ENCODE results near the gene TM9SF4.

The TM9SF4 gene

GRCh38 chr20:32153156-32153665, 43.7 kb downstream of the TM9SF4 start:
- Histone ChIP-seq H3K27me3 (ENCODE audit: control insufficient read depth, insufficient read depth, low read length) (no peaks in the 10 kb centered on the region), H3K9me3 (ENCODE audit: control insufficient read depth, low read length) (no peaks in the 10 kb centered on the region), H3K36me3 (ENCODE audit: control insufficient read depth, insufficient read depth, low read length) (peaks cover 10% of the 10 kb centered on the region), H3K9ac (ENCODE audit: low read length) (no peak overlapping the region), H3K4me3 (ENCODE audit: low read length) (no peak overlapping the region), H3K4me1 (ENCODE audit: control insufficient read depth, insufficient read depth, low read length) (peaks cover 16% of the 10 kb centered on the region)

GRCh38 chr20:32153771-32154170, 44.3 kb downstream of the TM9SF4 start:
- H3K4me3 ChIP-seq (ENCODE audit: low read length): no peak overlapping the region
- H3K9ac ChIP-seq (ENCODE audit: low read length): no peak overlapping the region
- peaks cover 10% of the 10 kb centered on the region for H3K36me3 ChIP-seq (ENCODE audit: control insufficient read depth, insufficient read depth, low read length)
- H3K9me3 ChIP-seq (ENCODE audit: control insufficient read depth, low read length): no peaks in the 10 kb centered on the region
- H3K27me3 ChIP-seq (ENCODE audit: control insufficient read depth, insufficient read depth, low read length): no peaks in the 10 kb centered on the region
- peaks cover 16% of the 10 kb centered on the region for H3K4me1 ChIP-seq (ENCODE audit: control insufficient read depth, insufficient read depth, low read length)

GRCh38 chr20:32155017-32155981, 45.8 kb downstream of the TM9SF4 start:
- no peak overlapping the region for H3K9ac ChIP-seq (ENCODE audit: low read length)
- no peak overlapping the region for H3K4me3 ChIP-seq (ENCODE audit: low read length)
- H3K36me3 ChIP-seq (ENCODE audit: control insufficient read depth, insufficient read depth, low read length): peaks cover 3% of the 10 kb centered on the region
- no peaks in the 10 kb centered on the region for H3K9me3 ChIP-seq (ENCODE audit: control insufficient read depth, low read length)
- H3K27me3 ChIP-seq (ENCODE audit: control insufficient read depth, insufficient read depth, low read length): no peaks in the 10 kb centered on the region
- H3K4me1 ChIP-seq (ENCODE audit: control insufficient read depth, insufficient read depth, low read length): peaks cover 16% of the 10 kb centered on the region

GRCh38 chr20:32157611-32158010, 48.1 kb downstream of the TM9SF4 start:
- H3K4me3 ChIP-seq (ENCODE audit: low read length): no peak overlapping the region
- no peaks in the 10 kb centered on the region for H3K27me3 ChIP-seq (ENCODE audit: control insufficient read depth, insufficient read depth, low read length)
- no peak overlapping the region for H3K9ac ChIP-seq (ENCODE audit: low read length)
- H3K36me3 ChIP-seq (ENCODE audit: control insufficient read depth, insufficient read depth, low read length): peaks cover 8% of the 10 kb centered on the region
- peaks cover 11% of the 10 kb centered on the region for H3K4me1 ChIP-seq (ENCODE audit: control insufficient read depth, insufficient read depth, low read length)
- H3K9me3 ChIP-seq (ENCODE audit: control insufficient read depth, low read length): no peaks in the 10 kb centered on the region

- peaks cover 10% of the 10 kb centered on the region for H3K4me1 ChIP-seq (ENCODE audit: control insufficient read depth, insufficient read depth, low read length)
- no peaks in the 10 kb centered on the region for H3K9me3 ChIP-seq (ENCODE audit: control insufficient read depth, low read length)
- H3K4me3 ChIP-seq (ENCODE audit: low read length): no peak overlapping the region
- no peak overlapping the region for H3K9ac ChIP-seq (ENCODE audit: low read length)
- no peaks in the 10 kb centered on the region for H3K27me3 ChIP-seq (ENCODE audit: control insufficient read depth, insufficient read depth, low read length)
- H3K36me3 ChIP-seq (ENCODE audit: control insufficient read depth, insufficient read depth, low read length): peaks cover 9% of the 10 kb centered on the region
These were observed 48.8 kb downstream of the TM9SF4 start for GRCh38 chr20:32158351-32158750.

GRCh38 chr20:32158943-32159660, 49.6 kb downstream of the TM9SF4 start:
- no peaks in the 10 kb centered on the region for H3K27me3 ChIP-seq (ENCODE audit: control insufficient read depth, insufficient read depth, low read length)
- peaks cover 10% of the 10 kb centered on the region for H3K4me1 ChIP-seq (ENCODE audit: control insufficient read depth, insufficient read depth, low read length)
- no peak overlapping the region for H3K9ac ChIP-seq (ENCODE audit: low read length)
- H3K36me3 ChIP-seq (ENCODE audit: control insufficient read depth, insufficient read depth, low read length): peaks cover 12% of the 10 kb centered on the region
- no peak overlapping the region for H3K4me3 ChIP-seq (ENCODE audit: low read length)
- H3K9me3 ChIP-seq (ENCODE audit: control insufficient read depth, low read length): no peaks in the 10 kb centered on the region

GRCh38 chr20:32159766-32160221, 50.3 kb downstream of the TM9SF4 start:
- H3K36me3 ChIP-seq (ENCODE audit: control insufficient read depth, insufficient read depth, low read length): peaks cover 12% of the 10 kb centered on the region
- H3K9ac ChIP-seq (ENCODE audit: low read length): no peak overlapping the region
- no peak overlapping the region for H3K4me3 ChIP-seq (ENCODE audit: low read length)
- H3K9me3 ChIP-seq (ENCODE audit: control insufficient read depth, low read length): no peaks in the 10 kb centered on the region
- H3K27me3 ChIP-seq (ENCODE audit: control insufficient read depth, insufficient read depth, low read length): no peaks in the 10 kb centered on the region
- H3K4me1 ChIP-seq (ENCODE audit: control insufficient read depth, insufficient read depth, low read length): peaks cover 7% of the 10 kb centered on the region

GRCh38 chr20:32160341-32160740, 50.8 kb downstream of the TM9SF4 start:
- Histone ChIP-seq H3K4me3 (ENCODE audit: low read length) (no peak overlapping the region), H3K9ac (ENCODE audit: low read length) (no peak overlapping the region), H3K4me1 (ENCODE audit: control insufficient read depth, insufficient read depth, low read length) (peaks cover 2% of the 10 kb centered on the region), H3K27me3 (ENCODE audit: control insufficient read depth, insufficient read depth, low read length) (no peaks in the 10 kb centered on the region), H3K9me3 (ENCODE audit: control insufficient read depth, low read length) (no peaks in the 10 kb centered on the region), H3K36me3 (ENCODE audit: control insufficient read depth, insufficient read depth, low read length) (peaks cover 12% of the 10 kb centered on the region)

- no peak overlapping the region for H3K4me3 ChIP-seq (ENCODE audit: low read length)
- peaks cover 12% of the 10 kb centered on the region for H3K36me3 ChIP-seq (ENCODE audit: control insufficient read depth, insufficient read depth, low read length)
- H3K4me1 ChIP-seq (ENCODE audit: control insufficient read depth, insufficient read depth, low read length): no peaks in the 10 kb centered on the region
- no peaks in the 10 kb centered on the region for H3K9me3 ChIP-seq (ENCODE audit: control insufficient read depth, low read length)
- H3K9ac ChIP-seq (ENCODE audit: low read length): no peak overlapping the region
- H3K27me3 ChIP-seq (ENCODE audit: control insufficient read depth, insufficient read depth, low read length): no peaks in the 10 kb centered on the region
These were observed 52.8 kb downstream of the TM9SF4 start for GRCh38 chr20:32162351-32162750.

GRCh38 chr20:32163951-32164350, 54.4 kb downstream of the TM9SF4 start:
- Histone ChIP-seq H3K4me3 (ENCODE audit: low read length) (no peak overlapping the region), H3K4me1 (ENCODE audit: control insufficient read depth, insufficient read depth, low read length) (no peaks in the 10 kb centered on the region), H3K9ac (ENCODE audit: low read length) (no peak overlapping the region), H3K36me3 (ENCODE audit: control insufficient read depth, insufficient read depth, low read length) (peaks cover 12% of the 10 kb centered on the region), H3K9me3 (ENCODE audit: control insufficient read depth, low read length) (no peaks in the 10 kb centered on the region), H3K27me3 (ENCODE audit: control insufficient read depth, insufficient read depth, low read length) (no peaks in the 10 kb centered on the region)

GRCh38 chr20:32164984-32165735, 55.6 kb downstream of the TM9SF4 start:
- Histone ChIP-seq H3K4me3 (ENCODE audit: low read length) (no peak overlapping the region), H3K9me3 (ENCODE audit: control insufficient read depth, low read length) (no peaks in the 10 kb centered on the region), H3K36me3 (ENCODE audit: control insufficient read depth, insufficient read depth, low read length) (peaks cover 11% of the 10 kb centered on the region), H3K9ac (ENCODE audit: low read length) (no peak overlapping the region), H3K4me1 (ENCODE audit: control insufficient read depth, insufficient read depth, low read length) (no peaks in the 10 kb centered on the region), H3K27me3 (ENCODE audit: control insufficient read depth, insufficient read depth, low read length) (no peaks in the 10 kb centered on the region)

All from mucosa of stomach (tissue), 1 donor.